Measurements from ENCODE around the gene OPCML. TPM values are rescaled to one million over a fixed set of nuclear protein-coding genes. Genes with fewer than 3 reads are reported as not detected.
A peak's percentile ranks its signal among the peaks of the same experiment; 100 is the strongest.

Gene OPCML
- total RNA-seq, 1 donor from 2014 or later, result 4.1 TPM

DNA sequence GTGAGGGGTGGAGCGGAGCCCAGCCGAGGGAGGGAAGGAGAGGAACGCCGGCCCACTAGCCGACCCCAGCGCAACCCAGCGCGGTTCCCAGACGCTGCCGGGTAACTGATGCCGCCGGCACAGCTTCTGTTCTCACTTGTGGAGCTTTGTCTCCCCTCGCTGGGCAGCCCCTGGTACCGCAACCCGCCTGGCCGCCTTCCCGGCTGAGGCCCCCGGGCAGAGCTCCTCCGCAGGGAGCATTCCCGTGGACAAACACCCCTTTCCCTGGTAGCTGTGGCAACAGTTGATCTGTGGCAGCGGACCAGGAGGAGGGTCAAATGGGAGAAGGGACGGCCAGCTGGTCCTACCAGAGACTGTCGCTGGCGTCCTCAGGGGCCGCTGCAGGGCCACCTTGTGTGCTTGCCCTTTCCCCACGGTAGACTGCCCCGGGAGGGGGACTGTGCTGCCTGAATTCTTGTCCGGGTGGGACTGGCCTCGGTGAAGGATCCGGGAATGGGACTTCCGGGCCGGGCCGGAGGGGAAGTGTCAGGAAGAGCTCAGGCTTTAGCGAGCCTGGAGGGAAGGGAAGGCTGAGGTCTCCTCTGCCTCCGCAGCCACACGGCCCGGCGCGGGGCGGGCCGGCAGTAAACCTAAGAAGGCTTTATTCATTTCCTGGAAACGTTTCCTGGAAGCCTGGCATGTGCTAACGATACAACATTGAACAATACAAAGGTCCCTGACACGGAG is 468.0 kb downstream of the OPCML start:
- DNase-seq (ENCODE audit: low spot score), result peak; percentile 92
- Mint-ChIP-seq H3K4me1 (ENCODE audit: unreplicated experiment) (peaks cover 27% of the 10 kb centered on the region), H3K4me3 (ENCODE audit: unreplicated experiment) (peak overlapping the region; percentile 82), H3K27me3 (ENCODE audit: unreplicated experiment) (peaks cover 3% of the 10 kb centered on the region), H3K9me3 (ENCODE audit: unreplicated experiment) (no peaks in the 10 kb centered on the region), H3K36me3 (ENCODE audit: low read depth, unreplicated experiment) (no peaks in the 10 kb centered on the region), H3K27ac (ENCODE audit: unreplicated experiment) (peak overlapping the region; percentile 95)
- TF ChIP-seq, protein P1, sequence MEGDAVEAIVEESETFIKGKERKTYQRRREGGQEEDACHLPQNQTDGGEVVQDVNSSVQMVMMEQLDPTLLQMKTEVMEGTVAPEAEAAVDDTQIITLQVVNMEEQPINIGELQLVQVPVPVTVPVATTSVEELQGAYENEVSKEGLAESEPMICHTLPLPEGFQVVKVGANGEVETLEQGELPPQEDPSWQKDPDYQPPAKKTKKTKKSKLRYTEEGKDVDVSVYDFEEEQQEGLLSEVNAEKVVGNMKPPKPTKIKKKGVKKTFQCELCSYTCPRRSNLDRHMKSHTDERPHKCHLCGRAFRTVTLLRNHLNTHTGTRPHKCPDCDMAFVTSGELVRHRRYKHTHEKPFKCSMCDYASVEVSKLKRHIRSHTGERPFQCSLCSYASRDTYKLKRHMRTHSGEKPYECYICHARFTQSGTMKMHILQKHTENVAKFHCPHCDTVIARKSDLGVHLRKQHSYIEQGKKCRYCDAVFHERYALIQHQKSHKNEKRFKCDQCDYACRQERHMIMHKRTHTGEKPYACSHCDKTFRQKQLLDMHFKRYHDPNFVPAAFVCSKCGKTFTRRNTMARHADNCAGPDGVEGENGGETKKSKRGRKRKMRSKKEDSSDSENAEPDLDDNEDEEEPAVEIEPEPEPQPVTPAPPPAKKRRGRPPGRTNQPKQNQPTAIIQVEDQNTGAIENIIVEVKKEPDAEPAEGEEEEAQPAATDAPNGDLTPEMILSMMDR (IDR thresholded peaks at IDR 0.05; ENCODE audit: unreplicated experiment), result peak; percentile 57

DNA sequence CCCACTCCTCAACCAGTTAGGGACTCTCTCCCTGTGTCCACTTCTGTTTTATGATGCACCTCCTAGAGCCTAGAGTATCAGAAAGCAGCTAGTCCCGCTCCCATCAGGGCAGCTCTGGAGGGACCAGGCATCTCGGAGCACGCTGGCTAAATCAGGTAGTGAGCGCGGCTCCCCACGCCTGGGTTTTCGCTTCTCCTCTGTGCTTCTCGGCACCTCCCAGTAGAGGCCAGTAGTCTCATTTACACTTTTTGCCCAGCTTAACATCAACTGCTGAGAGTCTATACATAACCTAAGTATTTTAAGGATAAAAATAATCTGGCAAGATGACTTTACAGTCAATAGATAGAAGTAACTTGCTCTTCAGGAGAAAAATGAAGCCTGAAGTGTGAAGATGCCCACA is 473.8 kb downstream of the OPCML start:
- no peak overlapping the region for H3K27ac Mint-ChIP-seq (ENCODE audit: unreplicated experiment)
- H3K36me3 Mint-ChIP-seq (ENCODE audit: low read depth, unreplicated experiment), result no peaks in the 10 kb centered on the region
- no peak for DNase-seq (ENCODE audit: low spot score)
- no peaks in the 10 kb centered on the region for H3K27me3 Mint-ChIP-seq (ENCODE audit: unreplicated experiment)
- TF ChIP-seq, protein P1 (IDR thresholded peaks at IDR 0.05; ENCODE audit: unreplicated experiment), result no peak
- H3K4me3 Mint-ChIP-seq (ENCODE audit: unreplicated experiment), result no peak overlapping the region
- peaks cover 16% of the 10 kb centered on the region for H3K4me1 Mint-ChIP-seq (ENCODE audit: unreplicated experiment)
- no peaks in the 10 kb centered on the region for H3K9me3 Mint-ChIP-seq (ENCODE audit: unreplicated experiment)

DNA sequence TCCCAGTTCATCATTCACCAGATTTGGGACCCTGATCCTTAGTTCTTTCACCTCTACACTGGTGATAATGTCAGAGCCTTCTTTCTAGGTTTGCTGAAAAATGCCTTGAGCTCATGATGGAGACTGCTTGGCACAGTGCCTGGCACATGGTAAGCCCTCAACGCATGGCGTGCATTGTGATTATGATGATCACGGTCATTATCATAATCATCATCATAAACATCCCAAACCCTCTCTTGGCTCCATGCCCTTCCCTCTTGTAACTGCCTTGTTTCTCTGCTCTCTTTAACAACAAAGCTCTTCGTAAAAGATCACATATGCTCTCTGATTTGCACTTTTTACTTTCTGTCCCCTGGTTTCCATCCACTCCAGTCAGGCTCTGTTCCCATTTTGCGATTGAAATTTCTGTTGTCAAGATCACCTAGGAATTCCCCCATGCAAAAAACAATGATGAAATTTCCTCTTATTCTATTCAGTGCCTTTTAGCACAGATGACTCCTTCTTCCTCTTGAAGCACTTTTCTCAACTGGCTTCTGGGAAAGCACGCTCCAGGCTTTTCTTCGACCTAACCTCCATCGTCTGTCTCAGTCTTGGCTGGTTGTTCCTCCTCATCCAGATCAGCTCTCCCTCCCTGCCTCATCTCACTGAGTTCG is 479.1 kb downstream of the OPCML start:
- no peak overlapping the region for H3K4me3 Mint-ChIP-seq (ENCODE audit: unreplicated experiment)
- TF ChIP-seq, protein P1 (IDR thresholded peaks at IDR 0.05; ENCODE audit: unreplicated experiment), result no peak
- H3K9me3 Mint-ChIP-seq (ENCODE audit: unreplicated experiment), result no peaks in the 10 kb centered on the region
- H3K36me3 Mint-ChIP-seq (ENCODE audit: low read depth, unreplicated experiment), result no peaks in the 10 kb centered on the region
- H3K27me3 Mint-ChIP-seq (ENCODE audit: unreplicated experiment), result no peaks in the 10 kb centered on the region
- no peak for DNase-seq (ENCODE audit: low spot score)
- no peak overlapping the region for H3K27ac Mint-ChIP-seq (ENCODE audit: unreplicated experiment)
- H3K4me1 Mint-ChIP-seq (ENCODE audit: unreplicated experiment), result no peaks in the 10 kb centered on the region

DNA sequence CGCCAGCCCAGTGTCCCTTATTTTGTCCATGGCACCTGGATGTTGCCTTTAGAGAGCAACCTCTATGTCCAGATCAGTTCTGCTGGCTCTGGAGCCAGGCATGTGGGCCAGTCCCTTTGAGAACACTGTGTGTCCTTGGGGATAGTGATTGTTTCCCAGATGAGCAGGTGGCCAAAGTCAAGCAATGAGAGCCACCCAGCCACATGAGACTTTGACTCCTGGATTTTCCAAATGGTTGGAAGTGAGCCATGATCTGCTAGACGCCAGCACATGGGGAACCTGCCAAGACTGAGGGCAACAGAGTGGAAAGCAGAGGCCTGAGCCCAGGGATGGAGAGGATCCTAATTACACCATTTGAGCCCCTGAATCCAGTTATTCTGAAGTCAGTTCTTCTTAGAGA is 479.8 kb downstream of the OPCML start:
- H3K36me3 Mint-ChIP-seq (ENCODE audit: low read depth, unreplicated experiment), result no peaks in the 10 kb centered on the region
- H3K27ac Mint-ChIP-seq (ENCODE audit: unreplicated experiment), result no peak overlapping the region
- H3K9me3 Mint-ChIP-seq (ENCODE audit: unreplicated experiment), result no peaks in the 10 kb centered on the region
- H3K27me3 Mint-ChIP-seq (ENCODE audit: unreplicated experiment), result no peaks in the 10 kb centered on the region
- no peak for DNase-seq (ENCODE audit: low spot score)
- TF ChIP-seq, protein P1 (IDR thresholded peaks at IDR 0.05; ENCODE audit: unreplicated experiment), result no peak
- no peaks in the 10 kb centered on the region for H3K4me1 Mint-ChIP-seq (ENCODE audit: unreplicated experiment)
- H3K4me3 Mint-ChIP-seq (ENCODE audit: unreplicated experiment), result no peak overlapping the region
